ENCODE data around the gene ZNF835.

Gene ZNF835

GRCh38 chr19:56671613-56671994, at the start of gene ZNF835:
Gene ZNF835, minus strand, starts transcription at chr19:56671757. Its CDS starts 6,559 bp downstream, at chr19:56665198.
- peak within 1 kb of the TSS; percentile 87 to 100 (median 97) for H3K4me3 ChIP-seq (ENCODE audit: low read depth in 1 of 5, low read length in 5 of 5)
- H3K4me1 ChIP-seq (ENCODE audit: control insufficient read depth in 5 of 5, insufficient read depth in 5 of 5, low read length in 5 of 5), result peaks cover 8 to 22% (median 21%) of the 10 kb centered on the region in 5 donors
- H3K9ac ChIP-seq (ENCODE audit: low read length in 5 of 5), result peak within 1 kb of the TSS; percentile 80 to 99 (median 93)
- H3K9me3 ChIP-seq (ENCODE audit: control insufficient read depth in 5 of 5, low read length in 5 of 5), result peaks cover 0 to 5% (median 0%) of the 10 kb centered on the region in 5 donors
- no peaks in the 10 kb centered on the region for H3K27me3 ChIP-seq (ENCODE audit: control insufficient read depth in 5 of 5, insufficient read depth in 4 of 5, low read length in 5 of 5)
- no peak within 1 kb of the TSS for H3K27ac ChIP-seq (ENCODE audit: low read depth, low read length)
- peaks cover 0 to 4% (median 0%) of the 10 kb centered on the region in 5 donors for H3K36me3 ChIP-seq (ENCODE audit: control insufficient read depth in 5 of 5, insufficient read depth in 5 of 5, low read length in 5 of 5)

GRCh38 chr19:56720281-56720680, 48.7 kb upstream of the ZNF835 start:
- no peaks in the 10 kb centered on the region for H3K27me3 ChIP-seq (ENCODE audit: control insufficient read depth in 5 of 5, insufficient read depth in 4 of 5, low read length in 5 of 5)
- peaks cover 0 to 2% (median 0%) of the 10 kb centered on the region in 5 donors for H3K9me3 ChIP-seq (ENCODE audit: control insufficient read depth in 5 of 5, low read length in 5 of 5)
- no peaks in the 10 kb centered on the region for H3K36me3 ChIP-seq (ENCODE audit: control insufficient read depth in 5 of 5, insufficient read depth in 5 of 5, low read length in 5 of 5)
- no peak overlapping the region for H3K27ac ChIP-seq (ENCODE audit: low read depth, low read length)
- H3K4me1 ChIP-seq (ENCODE audit: control insufficient read depth in 5 of 5, insufficient read depth in 5 of 5, low read length in 5 of 5), result no peaks in the 10 kb centered on the region
- no peak overlapping the region for H3K9ac ChIP-seq (ENCODE audit: low read length in 5 of 5)
- H3K4me3 ChIP-seq (ENCODE audit: low read depth in 1 of 5, low read length in 5 of 5), result no peak overlapping the region

GRCh38 chr19:56718231-56718630, 46.7 kb upstream of the ZNF835 start:
- H3K36me3 ChIP-seq (ENCODE audit: control insufficient read depth in 5 of 5, insufficient read depth in 5 of 5, low read length in 5 of 5), result no peaks in the 10 kb centered on the region
- no peak overlapping the region for H3K9ac ChIP-seq (ENCODE audit: low read length in 5 of 5)
- peaks cover 0 to 2% (median 0%) of the 10 kb centered on the region in 5 donors for H3K9me3 ChIP-seq (ENCODE audit: control insufficient read depth in 5 of 5, low read length in 5 of 5)
- H3K27me3 ChIP-seq (ENCODE audit: control insufficient read depth in 5 of 5, insufficient read depth in 4 of 5, low read length in 5 of 5), result no peaks in the 10 kb centered on the region
- H3K4me3 ChIP-seq (ENCODE audit: low read depth in 1 of 5, low read length in 5 of 5), result no peak overlapping the region
- no peaks in the 10 kb centered on the region for H3K4me1 ChIP-seq (ENCODE audit: control insufficient read depth in 5 of 5, insufficient read depth in 5 of 5, low read length in 5 of 5)
- H3K27ac ChIP-seq (ENCODE audit: low read depth, low read length), result no peak overlapping the region

GRCh38 chr19:56712611-56713276, 41.2 kb upstream of the ZNF835 start:
- H3K27me3 ChIP-seq (ENCODE audit: control insufficient read depth in 5 of 5, insufficient read depth in 4 of 5, low read length in 5 of 5), result no peaks in the 10 kb centered on the region
- H3K36me3 ChIP-seq (ENCODE audit: control insufficient read depth in 5 of 5, insufficient read depth in 5 of 5, low read length in 5 of 5), result peaks cover 0 to 5% (median 2%) of the 10 kb centered on the region in 5 donors
- H3K9ac ChIP-seq (ENCODE audit: low read length in 5 of 5), result no peak overlapping the region
- no peak overlapping the region for H3K4me3 ChIP-seq (ENCODE audit: low read depth in 1 of 5, low read length in 5 of 5)
- no peaks in the 10 kb centered on the region for H3K4me1 ChIP-seq (ENCODE audit: control insufficient read depth in 5 of 5, insufficient read depth in 5 of 5, low read length in 5 of 5)
- H3K9me3 ChIP-seq (ENCODE audit: control insufficient read depth in 5 of 5, low read length in 5 of 5), result peaks cover 0 to 7% (median 0%) of the 10 kb centered on the region in 5 donors
- H3K27ac ChIP-seq (ENCODE audit: low read depth, low read length), result no peak overlapping the region

GRCh38 chr19:56710437-56710836, 38.9 kb upstream of the ZNF835 start:
- H3K4me3 ChIP-seq (ENCODE audit: low read depth in 1 of 5, low read length in 5 of 5), result no peak overlapping the region
- no peak overlapping the region for H3K27ac ChIP-seq (ENCODE audit: low read depth, low read length)
- peaks cover 0 to 11% (median 0%) of the 10 kb centered on the region in 5 donors for H3K9me3 ChIP-seq (ENCODE audit: control insufficient read depth in 5 of 5, low read length in 5 of 5)
- H3K9ac ChIP-seq (ENCODE audit: low read length in 5 of 5), result no peak overlapping the region
- peaks cover 0 to 5% (median 2%) of the 10 kb centered on the region in 5 donors for H3K36me3 ChIP-seq (ENCODE audit: control insufficient read depth in 5 of 5, insufficient read depth in 5 of 5, low read length in 5 of 5)
- H3K4me1 ChIP-seq (ENCODE audit: control insufficient read depth in 5 of 5, insufficient read depth in 5 of 5, low read length in 5 of 5), result no peaks in the 10 kb centered on the region
- H3K27me3 ChIP-seq (ENCODE audit: control insufficient read depth in 5 of 5, insufficient read depth in 4 of 5, low read length in 5 of 5), result no peaks in the 10 kb centered on the region

GRCh38 chr19:56707821-56708220, 36.3 kb upstream of the ZNF835 start:
- no peaks in the 10 kb centered on the region for H3K4me1 ChIP-seq (ENCODE audit: control insufficient read depth in 5 of 5, insufficient read depth in 5 of 5, low read length in 5 of 5)
- no peak overlapping the region for H3K9ac ChIP-seq (ENCODE audit: low read length in 5 of 5)
- peaks cover 0 to 16% (median 6%) of the 10 kb centered on the region in 5 donors for H3K9me3 ChIP-seq (ENCODE audit: control insufficient read depth in 5 of 5, low read length in 5 of 5)
- H3K27ac ChIP-seq (ENCODE audit: low read depth, low read length), result no peak overlapping the region
- peaks cover 0 to 5% (median 2%) of the 10 kb centered on the region in 5 donors for H3K36me3 ChIP-seq (ENCODE audit: control insufficient read depth in 5 of 5, insufficient read depth in 5 of 5, low read length in 5 of 5)
- no peaks in the 10 kb centered on the region for H3K27me3 ChIP-seq (ENCODE audit: control insufficient read depth in 5 of 5, insufficient read depth in 4 of 5, low read length in 5 of 5)
- H3K4me3 ChIP-seq (ENCODE audit: low read depth in 1 of 5, low read length in 5 of 5), result no peak overlapping the region

- H3K27ac ChIP-seq (ENCODE audit: low read depth, low read length), result no peak overlapping the region
These were observed 34.4 kb upstream of the ZNF835 start for GRCh38 chr19:56705939-56706338.

GRCh38 chr19:56701895-56702294, 30.3 kb upstream of the ZNF835 start:
- Histone ChIP-seq H3K9ac (ENCODE audit: low read length in 5 of 5) (no peak overlapping the region), H3K27me3 (ENCODE audit: control insufficient read depth in 5 of 5, insufficient read depth in 4 of 5, low read length in 5 of 5) (no peaks in the 10 kb centered on the region), H3K36me3 (ENCODE audit: control insufficient read depth in 5 of 5, insufficient read depth in 5 of 5, low read length in 5 of 5) (no peaks in the 10 kb centered on the region), H3K9me3 (ENCODE audit: control insufficient read depth in 5 of 5, low read length in 5 of 5) (peaks cover 0 to 6% (median 4%) of the 10 kb centered on the region in 5 donors), H3K4me1 (ENCODE audit: control insufficient read depth in 5 of 5, insufficient read depth in 5 of 5, low read length in 5 of 5) (no peaks in the 10 kb centered on the region), H3K27ac (ENCODE audit: low read depth, low read length) (no peak overlapping the region), H3K4me3 (ENCODE audit: low read depth in 1 of 5, low read length in 5 of 5) (no peak overlapping the region)

More at GRCh38 chr19:56705939-56706338, 34.4 kb upstream of the ZNF835 start:
- Histone ChIP-seq H3K4me1 (ENCODE audit: control insufficient read depth in 5 of 5, insufficient read depth in 5 of 5, low read length in 5 of 5) (no peaks in the 10 kb centered on the region), H3K9me3 (ENCODE audit: control insufficient read depth in 5 of 5, low read length in 5 of 5) (peaks cover 0 to 16% (median 6%) of the 10 kb centered on the region in 5 donors), H3K9ac (ENCODE audit: low read length in 5 of 5) (no peak overlapping the region), H3K4me3 (ENCODE audit: low read depth in 1 of 5, low read length in 5 of 5) (no peak overlapping the region), H3K36me3 (ENCODE audit: control insufficient read depth in 5 of 5, insufficient read depth in 5 of 5, low read length in 5 of 5) (peaks cover 0 to 5% (median 2%) of the 10 kb centered on the region in 5 donors), H3K27me3 (ENCODE audit: control insufficient read depth in 5 of 5, insufficient read depth in 4 of 5, low read length in 5 of 5) (no peaks in the 10 kb centered on the region)

GRCh38 chr19:56699552-56699951, 28.0 kb upstream of the ZNF835 start:
- Histone ChIP-seq H3K27ac (ENCODE audit: low read depth, low read length) (no peak overlapping the region), H3K4me3 (ENCODE audit: low read depth in 1 of 5, low read length in 5 of 5) (no peak overlapping the region), H3K4me1 (ENCODE audit: control insufficient read depth in 5 of 5, insufficient read depth in 5 of 5, low read length in 5 of 5) (no peaks in the 10 kb centered on the region), H3K9me3 (ENCODE audit: control insufficient read depth in 5 of 5, low read length in 5 of 5) (peaks cover 0 to 5% (median 4%) of the 10 kb centered on the region in 5 donors), H3K9ac (ENCODE audit: low read length in 5 of 5) (no peak overlapping the region), H3K27me3 (ENCODE audit: control insufficient read depth in 5 of 5, insufficient read depth in 4 of 5, low read length in 5 of 5) (no peaks in the 10 kb centered on the region), H3K36me3 (ENCODE audit: control insufficient read depth in 5 of 5, insufficient read depth in 5 of 5, low read length in 5 of 5) (no peaks in the 10 kb centered on the region)

GRCh38 chr19:56692206-56692895, 20.8 kb upstream of the ZNF835 start:
- H3K4me3 ChIP-seq (ENCODE audit: low read depth in 1 of 5, low read length in 5 of 5), result no peak overlapping the region
- no peaks in the 10 kb centered on the region for H3K4me1 ChIP-seq (ENCODE audit: control insufficient read depth in 5 of 5, insufficient read depth in 5 of 5, low read length in 5 of 5)
- H3K27ac ChIP-seq (ENCODE audit: low read depth, low read length), result no peak overlapping the region
- peaks cover 0 to 2% (median 0%) of the 10 kb centered on the region in 5 donors for H3K9me3 ChIP-seq (ENCODE audit: control insufficient read depth in 5 of 5, low read length in 5 of 5)
- H3K36me3 ChIP-seq (ENCODE audit: control insufficient read depth in 5 of 5, insufficient read depth in 5 of 5, low read length in 5 of 5), result peaks cover 0 to 5% (median 0%) of the 10 kb centered on the region in 5 donors
- no peak overlapping the region for H3K9ac ChIP-seq (ENCODE audit: low read length in 5 of 5)
- no peaks in the 10 kb centered on the region for H3K27me3 ChIP-seq (ENCODE audit: control insufficient read depth in 5 of 5, insufficient read depth in 4 of 5, low read length in 5 of 5)

All from subcutaneous abdominal adipose tissue (tissue), 5 donors.